ENCODE measurements around the gene TTF1.

TTF1 gene

DNA sequence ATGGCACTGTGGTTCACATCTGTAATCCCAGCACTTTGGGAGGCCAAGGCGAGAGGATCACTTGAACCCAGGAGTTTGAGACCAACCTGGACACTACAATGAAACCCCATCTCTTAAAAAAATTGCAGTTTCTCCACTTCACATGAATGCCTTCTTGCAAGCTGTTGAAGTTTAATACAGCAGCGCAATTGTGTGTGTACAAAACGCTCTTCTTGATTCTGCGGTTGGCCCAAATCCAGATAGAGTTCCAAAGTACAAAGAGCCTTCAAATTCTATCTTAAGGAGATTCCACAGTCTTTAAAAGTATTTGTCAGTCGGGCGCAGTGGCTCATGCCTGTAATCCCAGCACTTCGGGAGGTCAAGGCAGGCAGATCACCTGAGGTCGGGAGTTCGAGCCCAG, 42.6 kb downstream of the TTF1 start:
- DNase-seq = no peak

DNA sequence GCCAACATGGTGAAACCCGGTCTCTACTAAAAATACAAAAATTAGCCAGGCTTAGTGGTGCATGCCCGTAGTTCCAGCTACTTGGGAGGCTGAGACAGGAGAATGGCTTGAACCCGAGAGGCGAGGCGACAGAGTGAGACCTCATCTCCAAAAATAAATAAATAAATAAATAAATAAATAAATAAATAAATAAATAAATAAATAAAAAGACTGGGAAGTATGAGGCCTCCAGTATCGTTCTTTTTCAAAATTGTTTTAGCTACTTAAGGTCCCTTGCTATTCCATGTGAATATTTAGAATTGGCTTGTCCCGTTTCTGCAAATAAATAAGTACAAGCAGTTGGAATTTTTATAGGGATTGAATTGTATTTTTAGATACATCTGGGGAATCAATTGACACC, 48.9 kb downstream of the TTF1 start:
- DNase-seq = no peak

DNA sequence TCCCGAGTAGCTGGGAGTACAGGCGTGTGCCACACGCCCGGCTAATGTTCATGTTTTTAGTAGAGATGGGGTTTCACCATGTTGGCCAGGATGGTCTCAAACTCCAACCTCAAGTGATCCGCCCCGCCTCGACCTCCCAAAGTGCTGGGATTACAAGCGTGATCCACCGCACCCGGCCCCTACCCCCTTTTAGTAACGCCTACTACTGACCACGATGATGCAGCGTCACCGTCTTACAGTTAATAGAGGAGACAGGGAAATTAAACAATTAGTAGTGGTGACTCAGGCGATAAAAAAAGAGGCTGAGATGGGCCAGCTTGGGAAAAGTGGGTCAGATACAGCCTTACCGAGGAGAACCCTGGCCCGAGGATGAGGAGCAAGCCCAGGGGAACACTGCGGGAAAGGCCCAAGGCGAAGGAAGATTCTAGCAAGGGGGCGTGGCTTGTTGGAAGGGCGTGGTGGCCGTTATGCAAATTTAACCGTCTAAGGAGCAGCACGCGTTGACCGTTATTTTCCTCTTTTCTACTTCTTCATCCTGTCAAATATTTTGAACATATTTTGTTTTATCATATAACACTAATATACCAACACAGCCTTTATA, 50.2 kb downstream of the TTF1 start:
- no peak for DNase-seq

DNA sequence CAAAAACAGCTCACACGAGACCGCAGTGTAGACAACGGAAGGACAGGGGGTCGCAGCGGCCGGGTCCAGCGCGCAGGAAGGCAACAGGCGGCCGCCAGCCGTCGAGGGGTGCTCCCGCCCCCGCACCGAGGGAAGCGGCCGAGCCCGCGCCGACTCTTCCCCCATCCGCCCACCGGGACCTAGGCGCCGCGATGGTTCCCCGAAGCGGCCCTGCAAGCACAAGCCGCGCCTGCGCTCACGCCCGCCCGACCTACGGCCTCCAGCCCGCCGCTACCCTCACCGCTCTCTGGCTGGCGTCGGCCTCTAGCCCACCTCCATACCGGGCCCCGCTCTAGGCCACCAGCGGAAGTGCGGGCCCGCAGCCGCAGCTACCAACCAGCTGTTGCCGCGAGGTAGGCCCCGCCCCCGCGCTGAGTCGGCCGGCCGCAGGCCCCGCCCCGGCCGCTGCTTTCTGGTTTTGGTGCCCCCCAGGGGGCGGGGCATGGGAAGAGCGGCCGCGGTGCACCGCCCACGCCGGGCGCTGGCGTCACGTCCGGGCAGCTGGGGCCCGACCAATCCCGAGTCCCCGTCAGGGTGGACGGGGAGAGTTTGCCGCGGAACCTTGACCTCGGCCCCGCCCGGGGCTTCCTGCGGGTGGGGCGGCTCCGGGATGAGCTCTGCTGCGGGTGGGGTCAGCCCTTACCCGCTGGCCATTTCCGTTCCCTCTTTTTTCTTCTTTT, 51.8 kb downstream of the TTF1 start, which contains the start of gene SETX:
Gene SETX, minus strand, starts transcription at position 350 of the 719 bp plus-strand sequence. CDS start 5,558 bp downstream, outside the sequence.
- DNase-seq = peak; percentile 100

DNA sequence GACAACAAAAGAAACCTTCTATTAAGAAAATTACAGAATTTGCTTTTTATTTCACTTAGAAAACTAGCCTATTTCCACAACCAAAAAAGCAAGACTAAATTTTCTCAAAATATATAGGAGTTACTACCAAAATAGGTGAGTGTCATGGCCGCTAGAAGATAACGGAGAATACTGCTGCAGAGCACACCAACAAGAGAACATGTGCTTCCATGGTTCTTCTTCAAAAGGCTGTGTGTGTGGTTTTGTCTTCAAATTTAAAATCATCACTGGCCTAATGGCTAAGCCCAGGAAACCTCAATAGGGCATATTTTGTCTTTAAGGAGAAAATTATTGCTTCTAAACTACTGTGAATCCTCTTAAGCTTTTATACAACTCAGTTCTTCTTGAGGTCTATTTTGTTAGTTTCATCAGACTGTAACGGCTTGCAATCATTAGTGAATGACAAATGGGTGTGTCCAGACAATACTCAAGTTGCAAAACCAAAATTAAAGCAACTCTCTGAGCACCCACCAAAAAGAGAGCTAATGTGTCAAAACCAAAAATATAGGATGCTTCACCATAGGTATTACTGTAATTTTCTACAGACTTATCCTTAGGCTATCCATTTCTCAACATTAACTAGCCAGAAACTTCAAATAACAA, 55.1 kb downstream of the TTF1 start:
- peak; percentile 62 for DNase-seq

GRCh38 chr9:132350861-132351315, 55.8 kb downstream of the TTF1 start:
- DNase-seq = peak; percentile 88

DNA sequence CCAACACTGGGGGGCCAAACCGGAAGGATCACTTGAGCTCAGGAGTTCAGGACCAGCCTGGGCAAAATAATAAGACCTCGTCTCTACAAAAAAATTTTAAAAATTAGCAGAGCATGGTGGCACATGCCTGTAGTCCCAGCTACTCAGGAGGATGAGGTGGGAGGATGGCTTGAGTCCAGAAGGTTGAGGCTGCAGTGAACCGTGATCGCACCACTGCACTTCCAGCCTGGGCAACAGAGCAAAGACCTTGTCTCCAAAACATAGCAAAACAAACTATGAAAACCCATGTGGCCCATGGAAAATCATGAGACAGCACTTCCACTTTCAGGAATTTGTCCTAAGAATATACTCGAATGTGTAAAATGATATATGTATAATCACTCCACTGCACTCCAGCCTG, 58.0 kb downstream of the TTF1 start:
- DNase-seq = no peak

- DNase-seq = no peak
Measured at GRCh38 chr9:132346177-132346576, 60.5 kb downstream of the TTF1 start.

- DNase-seq = no peak
Measured at GRCh38 chr9:132341177-132341840, 65.3 kb downstream of the TTF1 start.

DNA sequence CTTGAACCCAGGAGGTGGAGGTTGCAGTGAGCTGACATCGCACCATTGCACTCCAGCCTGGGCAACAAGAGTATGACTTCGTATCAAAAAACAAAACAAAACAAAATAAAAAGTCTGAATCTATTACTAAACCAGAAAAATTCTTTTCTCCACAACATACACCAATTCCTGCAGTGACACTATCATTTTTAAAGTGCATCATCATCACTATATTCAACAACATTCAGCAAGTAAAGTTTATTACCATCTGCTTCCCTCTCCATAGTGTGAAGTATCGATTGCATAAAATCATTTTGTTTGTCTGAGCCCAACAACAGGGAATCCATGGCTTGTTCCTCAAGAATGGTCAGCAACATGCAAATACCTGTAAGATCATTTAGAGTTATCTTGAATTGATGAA, 72.3 kb downstream of the TTF1 start:
- no peak for DNase-seq

GRCh38 chr9:132333556-132333955, 73.1 kb downstream of the TTF1 start:
- DNase-seq = no peak

DNA sequence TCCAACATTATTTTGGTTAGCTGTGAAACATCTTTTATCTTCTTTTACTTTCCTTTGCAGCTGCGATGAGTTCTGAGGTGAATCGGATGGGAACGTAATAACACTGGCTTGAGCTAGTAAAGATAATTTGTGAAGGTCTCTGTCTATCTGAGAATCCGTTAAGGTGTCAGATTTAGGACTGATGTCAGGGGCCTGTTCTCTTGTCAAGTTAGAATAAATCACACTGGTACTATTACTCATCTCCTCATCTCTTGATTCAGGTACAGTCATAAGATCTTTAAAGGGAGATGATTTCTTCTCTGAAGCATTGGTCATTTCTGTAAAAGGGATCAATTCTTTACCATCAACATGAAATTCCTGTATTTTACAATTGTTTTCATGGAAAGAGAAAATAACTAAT, 78.1 kb downstream of the TTF1 start:
- no peak for DNase-seq

GRCh38 chr9:132327537-132327936, 79.1 kb downstream of the TTF1 start:
- DNase-seq = no peak
